GM19193 (cell line): ENCODE results near the gene RAB11FIP2.

Source experiments
- POLR2A ChIP-seq: IDR thresholded peaks from 4 replicates; pipeline ENCODE4 v1.6.1; 2011; ENCODE audit not compliant: insufficient read depth, insufficient read length; ENCODE audit errors: extremely low read depth

RAB11FIP2 gene

DNA sequence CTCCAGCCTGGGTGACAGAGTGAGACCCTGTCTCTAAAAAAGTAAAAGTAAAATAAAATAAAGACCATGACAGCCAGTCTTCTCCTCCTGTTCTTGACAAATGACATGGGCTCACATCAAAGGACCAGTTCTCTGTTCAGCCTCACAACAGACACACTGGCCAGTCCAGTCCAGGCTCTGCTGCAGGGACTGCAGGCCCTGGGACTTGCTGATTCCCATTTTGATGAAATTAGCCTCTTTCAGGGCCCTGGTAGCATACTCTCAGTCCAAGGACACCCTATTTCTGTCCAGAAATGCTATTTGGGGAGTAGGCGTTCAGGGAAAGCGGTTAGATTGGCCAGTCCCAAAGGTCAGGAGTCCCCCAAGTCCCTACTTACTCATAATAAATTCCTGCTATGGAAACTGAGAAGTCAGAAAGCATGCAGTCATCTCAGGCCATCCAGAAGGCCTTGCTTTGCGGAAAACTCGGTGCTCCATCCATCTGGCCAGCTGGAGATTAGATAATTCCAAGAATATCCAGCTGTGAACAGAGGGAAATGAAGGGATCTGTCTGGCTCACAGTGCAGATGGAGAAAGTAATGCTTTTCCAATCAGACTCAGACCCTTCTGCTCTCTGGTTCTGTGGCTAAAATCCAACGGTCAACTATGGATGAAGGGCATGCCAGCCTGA lies 74.4 kb downstream of the RAB11FIP2 start:
- no peak for TF ChIP-seq POLR2A

DNA sequence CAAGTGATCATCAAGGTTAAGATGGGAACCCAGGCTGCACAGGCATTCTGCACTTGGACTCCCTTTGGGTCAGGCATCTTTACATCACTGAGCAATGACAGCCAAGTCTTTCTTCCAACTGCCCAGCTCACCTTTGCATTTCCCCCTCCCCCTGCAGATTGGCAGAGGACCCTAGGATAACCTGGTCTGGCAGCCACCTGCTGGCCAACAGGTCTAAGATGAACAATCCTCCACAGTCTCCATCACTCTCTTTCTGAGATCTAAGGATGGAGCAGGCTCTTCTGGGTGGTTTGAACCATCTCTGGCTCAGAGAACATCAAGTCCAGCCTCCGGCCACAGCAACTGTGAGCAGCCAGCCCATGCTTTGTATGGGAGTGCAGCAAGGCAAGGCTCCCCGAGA lies 75.8 kb downstream of the RAB11FIP2 start:
- no peak for TF ChIP-seq POLR2A

DNA sequence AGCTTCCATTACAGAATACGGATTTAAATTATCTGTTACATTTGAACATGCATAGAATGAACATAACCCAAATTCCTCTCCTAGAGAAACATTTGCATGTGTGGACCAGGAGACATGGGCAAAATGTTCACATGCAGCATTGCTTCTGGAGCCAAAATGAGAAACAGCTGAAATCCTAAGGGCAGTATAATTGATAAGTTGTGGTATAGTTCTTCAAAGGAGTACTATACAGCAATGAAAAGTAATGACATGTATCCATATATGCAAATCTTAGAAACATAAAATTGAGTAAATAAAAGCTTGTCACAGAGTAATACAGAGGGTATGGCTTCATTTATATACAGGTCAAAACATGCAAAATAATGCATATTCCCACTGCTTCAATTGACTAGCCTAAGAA lies 77.1 kb downstream of the RAB11FIP2 start:
- no peak for TF ChIP-seq POLR2A

DNA sequence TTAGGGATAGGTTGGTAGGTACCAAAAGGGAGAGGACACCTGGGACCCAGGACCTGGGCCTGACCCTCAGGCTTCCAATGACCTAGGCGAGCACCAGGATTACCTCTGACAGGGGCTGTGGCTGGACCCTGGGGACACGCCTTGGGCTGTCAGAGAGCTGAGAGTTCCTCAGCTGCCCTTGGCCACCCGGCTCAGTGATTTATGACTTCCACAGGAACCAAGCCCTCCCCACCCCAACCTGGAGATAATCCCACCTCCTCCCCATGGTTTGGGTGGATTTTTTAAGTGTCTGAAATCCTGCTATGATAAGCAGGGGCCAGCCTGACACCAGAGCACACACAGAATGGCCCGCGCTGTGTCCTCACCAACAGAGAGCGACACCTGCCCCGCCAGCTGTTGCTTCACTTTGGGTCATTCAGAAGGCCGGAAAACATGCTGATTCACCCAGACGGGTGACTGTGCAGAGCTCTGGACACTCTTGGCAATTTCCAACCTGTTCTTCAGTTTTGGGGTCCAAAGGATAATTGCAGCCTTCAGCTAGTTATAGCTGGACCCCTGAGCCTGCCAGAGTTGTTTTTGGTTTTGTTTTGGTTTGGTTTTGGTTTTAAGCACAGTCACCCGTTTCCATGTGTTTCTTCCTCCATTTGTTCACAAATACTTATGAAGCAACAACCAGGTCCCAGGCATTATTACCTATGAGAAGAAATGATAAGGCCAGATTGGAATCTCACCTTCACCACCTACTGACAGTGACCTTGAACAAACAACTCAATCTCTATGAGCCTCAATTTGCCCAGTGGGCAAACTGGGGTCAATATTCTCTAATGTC lies 78.2 kb downstream of the RAB11FIP2 start:
- no peak for TF ChIP-seq POLR2A

DNA sequence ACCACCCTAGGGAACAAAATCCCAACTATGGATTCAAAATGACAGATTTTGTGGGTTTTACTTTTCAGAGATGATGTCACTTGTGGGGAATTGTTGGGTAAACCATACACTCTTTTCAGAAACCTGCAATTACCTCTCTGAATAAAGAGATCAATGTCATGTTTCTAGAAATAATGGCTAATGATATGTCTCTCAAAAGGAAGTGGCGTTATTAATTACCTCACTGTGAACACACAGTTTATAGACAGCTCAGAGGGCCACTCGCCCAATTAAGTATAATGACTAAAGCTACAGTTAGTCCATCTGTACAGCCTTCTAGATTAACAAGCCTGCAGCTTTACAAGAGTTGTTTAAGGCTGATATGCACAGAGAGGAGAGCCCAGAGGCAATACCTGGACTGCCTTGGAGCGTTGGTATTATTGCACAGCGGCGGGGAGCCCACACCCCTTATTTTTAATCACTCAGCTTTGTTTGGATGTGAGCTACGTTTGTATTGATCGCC lies 79.5 kb downstream of the RAB11FIP2 start:
- TF ChIP-seq POLR2A: no peak

DNA sequence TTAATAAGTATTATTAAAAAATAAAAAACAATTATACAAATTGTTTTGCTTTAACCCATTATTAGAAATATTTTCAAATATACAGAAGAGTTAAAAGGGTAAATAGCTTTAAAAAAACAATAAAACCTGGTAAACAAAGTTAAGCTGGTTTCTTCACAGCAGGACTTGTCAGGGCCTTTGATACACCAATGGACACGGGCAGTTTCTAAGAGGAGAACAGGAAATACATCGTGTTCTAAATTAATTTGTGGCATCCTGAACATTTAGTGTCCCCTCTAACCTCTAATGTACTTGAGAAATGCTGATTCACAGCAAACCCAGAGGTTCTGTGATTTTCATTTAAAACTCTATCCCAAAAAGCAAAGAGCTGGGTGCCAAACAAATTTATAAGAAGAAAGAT lies 80.8 kb downstream of the RAB11FIP2 start:
- TF ChIP-seq POLR2A: no peak

DNA sequence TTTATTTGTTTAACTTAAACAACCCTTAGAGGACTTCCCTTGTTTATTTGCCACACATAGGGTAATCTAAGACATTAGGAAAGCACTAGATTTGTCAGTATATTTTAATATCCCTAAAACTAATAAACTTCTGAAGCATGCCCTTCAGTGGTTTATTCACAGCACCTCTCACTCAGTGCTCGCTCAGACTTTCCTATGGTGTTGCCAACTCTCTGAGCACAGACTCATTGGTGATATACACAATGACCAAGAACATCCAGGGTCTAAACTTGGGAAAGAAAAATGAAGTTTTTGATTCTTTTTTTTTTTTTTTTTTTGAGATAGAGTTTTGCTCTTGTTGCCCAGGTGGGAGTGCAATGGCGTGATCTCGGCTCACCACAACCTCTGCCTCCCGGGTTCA lies 82.2 kb downstream of the RAB11FIP2 start:
- no peak for TF ChIP-seq POLR2A

DNA sequence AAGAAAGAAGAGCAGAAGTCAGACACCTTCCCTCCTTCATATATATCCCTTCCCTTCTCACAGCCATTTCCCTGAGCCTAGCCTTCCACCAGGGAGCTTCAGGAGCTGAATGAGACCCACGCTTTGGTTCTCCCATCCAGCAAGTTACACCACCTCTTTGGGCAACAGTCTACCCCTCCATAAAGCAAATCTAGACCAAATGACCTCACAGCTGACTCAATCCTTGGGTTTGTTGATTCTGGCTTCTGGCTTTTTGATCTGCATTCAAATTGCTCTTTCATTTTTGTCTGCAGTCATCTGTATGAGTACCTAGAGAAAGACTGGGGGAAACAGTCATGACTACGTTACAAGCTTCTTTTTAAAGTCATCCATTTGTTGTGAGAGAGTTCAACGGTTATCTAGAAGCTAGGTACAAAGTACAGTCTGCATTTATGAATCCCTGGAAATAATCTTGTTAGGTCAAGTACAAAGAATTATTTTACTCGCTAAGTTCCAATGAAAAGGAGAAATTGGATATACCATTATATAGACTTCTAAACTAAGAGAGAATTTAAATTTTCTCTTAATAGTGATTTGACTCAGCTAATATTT lies 86.3 kb downstream of the RAB11FIP2 start:
- no peak for TF ChIP-seq POLR2A

DNA sequence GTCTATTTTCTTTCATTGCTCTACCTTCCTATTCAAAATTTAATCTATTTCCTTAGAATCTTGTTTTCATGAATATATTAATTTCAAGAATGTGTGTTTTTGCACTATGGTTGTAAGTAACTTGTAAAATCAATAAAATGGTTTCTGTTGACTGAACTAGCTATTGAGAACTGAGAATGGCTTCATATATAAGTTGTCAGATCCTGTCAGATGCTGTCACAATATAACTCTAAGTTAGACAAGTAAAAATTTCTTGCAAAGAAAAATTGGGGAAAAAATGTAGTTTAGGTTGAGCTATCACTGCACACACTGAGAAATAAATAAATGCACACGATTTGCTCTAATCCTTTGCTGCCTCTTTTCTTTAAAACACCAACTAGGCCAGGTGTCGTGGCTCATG lies 89.8 kb downstream of the RAB11FIP2 start:
- TF ChIP-seq POLR2A: no peak

DNA sequence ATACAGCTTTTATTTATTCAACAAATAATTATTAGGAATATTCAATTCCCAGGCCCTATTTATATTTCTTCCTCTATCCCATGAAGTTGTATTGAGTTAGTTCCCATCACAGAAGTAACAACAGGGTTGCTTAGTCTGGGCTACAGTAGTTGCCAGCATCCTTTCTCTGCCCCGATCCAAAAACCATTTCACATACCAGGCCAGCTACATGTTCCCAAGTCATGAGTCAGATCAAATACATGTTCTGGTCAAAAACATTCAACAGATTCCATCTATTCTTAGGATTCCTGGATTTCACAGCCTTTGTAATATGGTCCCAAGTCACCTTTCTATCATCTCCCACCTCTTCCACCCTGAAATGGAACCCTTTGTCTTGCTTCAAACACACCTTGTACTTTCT lies 91.6 kb downstream of the RAB11FIP2 start:
- TF ChIP-seq POLR2A: no peak
